ENCODE results near the gene POMGNT2.

The POMGNT2 gene

DNA sequence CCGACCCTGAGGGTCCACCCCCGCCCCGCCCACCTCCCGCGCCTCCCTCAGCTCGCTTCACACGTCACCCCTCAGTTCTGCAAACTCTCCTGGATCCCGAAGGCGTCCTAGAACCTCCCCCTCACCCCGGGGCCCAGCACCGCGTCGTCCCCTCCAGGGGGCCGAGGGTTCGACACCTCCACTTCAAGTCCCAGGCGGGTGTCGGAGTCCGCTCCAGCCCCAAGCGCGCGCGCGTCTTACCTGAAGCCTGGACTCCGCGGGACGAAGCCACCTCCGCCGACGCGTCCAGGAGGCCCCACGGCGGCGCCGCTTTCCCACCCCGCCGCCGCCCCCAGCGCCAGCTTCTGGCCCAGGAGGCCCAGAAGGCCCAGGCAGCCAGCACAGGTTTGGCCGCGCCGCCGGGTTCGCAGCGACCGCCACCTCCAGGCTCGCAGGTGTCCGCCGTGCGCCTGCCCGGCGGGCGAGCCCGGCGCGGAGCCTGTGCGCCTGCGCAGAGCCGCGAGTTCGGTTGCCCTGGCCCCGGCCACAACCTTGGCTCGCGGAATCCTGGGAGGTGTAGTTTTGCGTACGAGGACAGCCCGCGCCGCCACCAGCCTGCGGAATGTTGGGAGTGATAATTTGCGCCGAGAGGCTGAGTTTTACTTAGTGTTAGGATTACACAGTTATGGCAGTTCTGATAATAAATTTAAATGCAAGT lies at the start of gene POMGNT2:
Gene POMGNT2 (minus strand): TSS at position 484 of the 697 bp plus-strand sequence. CDS start 24,648 bp downstream, outside the sequence.
- peaks cover 4 to 6% of the 10 kb centered on the region in 2 donors for H3K4me1 ChIP-seq (ENCODE audit: control insufficient read depth in 1 of 2, insufficient read depth in 2 of 2, low read length in 2 of 2)
- H3K27ac ChIP-seq (ENCODE audit: low read length) = no peak within 1 kb of the TSS
- H3K9me3 ChIP-seq (ENCODE audit: control insufficient read depth in 1 of 2, low read length in 2 of 2) = no peaks in the 10 kb centered on the region
- H3K36me3 ChIP-seq (ENCODE audit: control insufficient read depth in 1 of 2, insufficient read depth in 2 of 2, low read length in 2 of 2) = no peaks in the 10 kb centered on the region
- peak within 1 kb of the TSS; percentile 70 to 72 for H3K4me3 ChIP-seq (ENCODE audit: low read depth in 1 of 2, low read length in 2 of 2)
- H3K27me3 ChIP-seq (ENCODE audit: low read depth, low read length) = no peaks in the 10 kb centered on the region

DNA sequence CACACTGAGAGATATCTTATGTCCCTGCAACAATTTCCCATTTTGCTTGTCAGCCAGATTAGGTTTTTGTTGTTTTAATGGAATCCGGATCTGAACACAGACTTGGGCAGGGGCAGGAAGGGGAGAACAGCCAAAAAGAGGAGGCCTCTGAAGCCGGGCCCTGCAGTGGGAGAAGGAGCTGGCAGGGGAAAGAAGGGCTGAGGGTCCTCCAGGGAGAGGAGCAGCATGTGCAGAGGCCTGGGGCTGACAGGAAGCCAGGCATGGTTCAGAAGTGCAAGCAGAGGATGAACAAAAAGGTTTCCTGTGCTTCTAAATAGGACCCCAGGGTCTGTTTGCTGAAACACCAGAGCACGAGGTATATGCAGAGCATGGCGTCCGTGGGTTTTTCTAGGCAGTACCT lies 49.1 kb upstream of the POMGNT2 start:
- no peaks in the 10 kb centered on the region for H3K27me3 ChIP-seq (ENCODE audit: low read depth, low read length)
- no peak overlapping the region for H3K4me3 ChIP-seq (ENCODE audit: low read depth in 1 of 2, low read length in 2 of 2)
- H3K9me3 ChIP-seq (ENCODE audit: control insufficient read depth in 1 of 2, low read length in 2 of 2) = no peaks in the 10 kb centered on the region
- H3K36me3 ChIP-seq (ENCODE audit: control insufficient read depth in 1 of 2, insufficient read depth in 2 of 2, low read length in 2 of 2) = no peaks in the 10 kb centered on the region
- no peak overlapping the region for H3K27ac ChIP-seq (ENCODE audit: low read length)
- H3K4me1 ChIP-seq (ENCODE audit: control insufficient read depth in 1 of 2, insufficient read depth in 2 of 2, low read length in 2 of 2) = no peaks in the 10 kb centered on the region

DNA sequence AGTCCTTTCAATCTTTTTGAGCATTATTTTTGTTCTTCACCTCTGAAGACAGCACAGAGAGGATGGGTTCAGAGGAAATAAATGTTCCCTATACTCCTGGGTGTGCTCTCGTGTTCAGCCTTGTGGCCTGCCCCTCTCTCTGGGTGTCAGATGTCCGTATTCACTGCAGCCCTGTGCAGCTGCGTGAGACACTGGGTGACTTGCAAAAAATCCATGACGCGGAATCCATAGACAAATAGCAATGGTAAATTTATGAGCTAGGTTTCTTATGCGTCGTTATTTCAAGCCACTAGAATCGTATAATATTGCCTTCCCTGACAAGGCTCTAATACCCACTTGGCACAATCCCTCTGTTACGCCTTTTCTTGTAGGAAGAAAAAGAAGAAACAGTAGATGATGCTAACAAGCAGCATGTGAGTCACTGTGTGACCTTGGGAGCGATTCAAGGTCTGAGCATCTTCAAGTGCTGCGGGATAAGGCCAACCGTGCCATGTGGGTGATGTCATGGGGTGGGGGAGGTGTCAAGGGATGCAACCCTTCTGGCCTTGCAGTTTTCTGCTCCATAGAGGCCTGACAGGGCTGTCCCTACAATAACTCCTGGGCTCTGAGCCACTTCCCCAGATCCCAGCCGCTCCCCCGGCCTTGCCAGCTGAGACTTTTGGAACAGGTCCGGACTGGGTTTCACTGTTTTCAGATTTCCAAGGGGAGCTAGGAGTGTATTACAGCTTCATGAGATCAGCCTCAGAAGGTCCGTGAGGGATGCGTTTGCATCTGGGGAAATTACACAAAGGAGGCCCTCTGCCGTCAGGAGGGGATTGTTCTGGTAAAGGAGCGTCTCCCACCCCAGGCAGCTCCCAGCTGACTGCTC lies 47.6 kb upstream of the POMGNT2 start:
- no peaks in the 10 kb centered on the region for H3K36me3 ChIP-seq (ENCODE audit: control insufficient read depth in 1 of 2, insufficient read depth in 2 of 2, low read length in 2 of 2)
- no peak overlapping the region for H3K27ac ChIP-seq (ENCODE audit: low read length)
- no peak overlapping the region for H3K4me3 ChIP-seq (ENCODE audit: low read depth in 1 of 2, low read length in 2 of 2)
- no peaks in the 10 kb centered on the region for H3K9me3 ChIP-seq (ENCODE audit: control insufficient read depth in 1 of 2, low read length in 2 of 2)
- H3K4me1 ChIP-seq (ENCODE audit: control insufficient read depth in 1 of 2, insufficient read depth in 2 of 2, low read length in 2 of 2) = no peaks in the 10 kb centered on the region
- H3K27me3 ChIP-seq (ENCODE audit: low read depth, low read length) = no peaks in the 10 kb centered on the region

DNA sequence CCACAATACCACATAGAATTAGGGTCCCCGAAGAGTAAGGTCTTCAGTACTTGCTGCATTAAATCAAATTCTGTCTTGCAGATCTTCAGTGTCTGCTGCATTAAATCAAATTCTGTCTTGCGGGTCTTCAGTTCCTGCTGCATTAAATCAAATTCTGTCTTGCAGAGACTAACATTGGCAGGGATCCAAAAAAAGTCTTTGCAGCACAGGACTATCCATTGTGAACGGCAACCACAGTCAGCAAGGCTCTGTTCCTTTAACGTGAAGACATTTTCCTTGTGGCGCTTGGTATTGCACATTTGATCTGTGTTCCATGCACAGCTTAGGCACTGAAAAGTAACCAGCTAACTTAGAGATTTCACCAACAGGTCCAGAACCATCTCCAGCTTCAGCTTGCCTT lies 46.8 kb upstream of the POMGNT2 start:
- Histone ChIP-seq H3K9me3 (ENCODE audit: control insufficient read depth in 1 of 2, low read length in 2 of 2) (no peaks in the 10 kb centered on the region), H3K36me3 (ENCODE audit: control insufficient read depth in 1 of 2, insufficient read depth in 2 of 2, low read length in 2 of 2) (no peaks in the 10 kb centered on the region), H3K27ac (ENCODE audit: low read length) (no peak overlapping the region), H3K27me3 (ENCODE audit: low read depth, low read length) (no peaks in the 10 kb centered on the region), H3K4me1 (ENCODE audit: control insufficient read depth in 1 of 2, insufficient read depth in 2 of 2, low read length in 2 of 2) (no peaks in the 10 kb centered on the region), H3K4me3 (ENCODE audit: low read depth in 1 of 2, low read length in 2 of 2) (no peak overlapping the region)

DNA sequence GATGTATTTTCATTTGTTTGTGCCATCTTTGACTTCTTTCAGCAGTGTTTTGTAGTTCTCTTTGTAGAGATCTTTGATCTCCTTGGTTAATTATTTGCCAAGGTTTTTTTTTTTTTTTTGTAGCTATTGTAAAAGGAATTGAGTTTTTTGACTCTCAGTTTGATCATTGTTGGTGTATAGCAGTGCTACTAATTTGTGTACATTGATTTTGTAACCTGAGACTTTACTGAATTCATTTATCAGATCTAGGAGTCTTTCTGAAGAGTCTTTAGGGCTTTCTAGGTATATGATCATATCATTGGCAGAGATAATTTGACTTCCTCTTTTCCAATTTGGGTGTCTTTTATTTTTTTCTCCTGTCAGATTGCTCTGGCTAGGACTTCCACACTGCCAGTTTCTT lies 42.2 kb upstream of the POMGNT2 start:
- Histone ChIP-seq H3K36me3 (ENCODE audit: control insufficient read depth in 1 of 2, insufficient read depth in 2 of 2, low read length in 2 of 2) (no peaks in the 10 kb centered on the region), H3K27me3 (ENCODE audit: low read depth, low read length) (no peaks in the 10 kb centered on the region), H3K4me3 (ENCODE audit: low read depth in 1 of 2, low read length in 2 of 2) (no peak overlapping the region), H3K4me1 (ENCODE audit: control insufficient read depth in 1 of 2, insufficient read depth in 2 of 2, low read length in 2 of 2) (no peaks in the 10 kb centered on the region), H3K27ac (ENCODE audit: low read length) (no peak overlapping the region), H3K9me3 (ENCODE audit: control insufficient read depth in 1 of 2, low read length in 2 of 2) (no peaks in the 10 kb centered on the region)

DNA sequence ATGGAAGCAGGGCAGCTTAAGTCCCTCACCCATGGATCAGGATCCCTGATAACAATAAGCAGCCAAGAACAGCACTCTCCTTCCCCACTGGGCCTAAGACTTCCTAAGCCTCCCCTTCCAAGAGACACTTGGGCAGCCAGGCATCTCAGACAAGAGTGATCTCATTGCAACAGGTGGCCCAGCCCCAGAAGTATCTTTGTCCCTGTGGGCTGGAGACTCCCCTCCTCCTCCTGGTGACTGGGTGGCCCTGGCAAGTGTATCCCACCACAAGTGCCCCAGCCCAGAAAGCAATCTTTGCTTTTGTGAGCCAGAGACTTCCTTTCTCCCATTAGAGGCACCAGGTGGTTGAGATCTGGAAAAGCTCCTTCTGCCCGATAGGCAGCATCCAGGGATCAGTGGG lies 40.7 kb upstream of the POMGNT2 start:
- no peaks in the 10 kb centered on the region for H3K9me3 ChIP-seq (ENCODE audit: control insufficient read depth in 1 of 2, low read length in 2 of 2)
- H3K27me3 ChIP-seq (ENCODE audit: low read depth, low read length) = no peaks in the 10 kb centered on the region
- H3K27ac ChIP-seq (ENCODE audit: low read length) = no peak overlapping the region
- no peaks in the 10 kb centered on the region for H3K36me3 ChIP-seq (ENCODE audit: control insufficient read depth in 1 of 2, insufficient read depth in 2 of 2, low read length in 2 of 2)
- no peaks in the 10 kb centered on the region for H3K4me1 ChIP-seq (ENCODE audit: control insufficient read depth in 1 of 2, insufficient read depth in 2 of 2, low read length in 2 of 2)
- H3K4me3 ChIP-seq (ENCODE audit: low read depth in 1 of 2, low read length in 2 of 2) = no peak overlapping the region

DNA sequence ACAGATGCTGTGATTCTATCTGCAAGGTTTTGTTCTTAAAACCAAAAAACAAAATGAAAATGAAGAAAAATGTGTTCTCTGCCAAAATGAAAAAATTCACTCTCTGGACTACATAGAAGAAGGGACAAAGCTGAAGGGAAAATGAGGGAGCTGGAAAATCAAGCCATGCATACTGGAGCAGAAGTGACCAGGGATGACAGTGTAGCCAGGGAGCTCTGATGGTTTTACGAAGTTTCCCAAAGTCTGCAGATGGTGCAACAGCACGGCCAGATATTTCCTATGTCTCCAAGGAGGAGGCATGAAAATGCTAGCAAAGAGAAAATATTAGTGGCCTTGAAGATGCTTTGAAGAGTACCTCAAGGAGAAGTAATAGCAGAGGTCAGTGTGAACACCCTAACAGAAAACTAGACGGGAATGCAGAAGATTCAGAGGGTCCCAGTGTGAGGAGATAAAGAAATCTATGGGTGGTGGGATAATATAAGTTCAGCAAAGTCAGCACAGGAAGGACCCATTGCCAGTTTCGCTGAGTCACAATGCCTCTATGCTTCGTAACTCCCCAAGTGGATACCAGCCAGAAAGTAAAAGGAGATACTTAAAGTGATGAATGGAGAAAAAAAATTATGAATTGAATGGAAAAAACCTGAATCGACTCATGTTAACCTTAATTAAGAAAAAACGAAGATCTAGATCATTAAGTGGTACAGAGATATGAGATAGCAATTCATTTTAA lies 39.0 kb upstream of the POMGNT2 start:
- Histone ChIP-seq H3K9me3 (ENCODE audit: control insufficient read depth in 1 of 2, low read length in 2 of 2) (no peaks in the 10 kb centered on the region), H3K4me3 (ENCODE audit: low read depth in 1 of 2, low read length in 2 of 2) (no peak overlapping the region), H3K36me3 (ENCODE audit: control insufficient read depth in 1 of 2, insufficient read depth in 2 of 2, low read length in 2 of 2) (no peaks in the 10 kb centered on the region), H3K27me3 (ENCODE audit: low read depth, low read length) (no peaks in the 10 kb centered on the region), H3K4me1 (ENCODE audit: control insufficient read depth in 1 of 2, insufficient read depth in 2 of 2, low read length in 2 of 2) (no peaks in the 10 kb centered on the region), H3K27ac (ENCODE audit: low read length) (no peak overlapping the region)

DNA sequence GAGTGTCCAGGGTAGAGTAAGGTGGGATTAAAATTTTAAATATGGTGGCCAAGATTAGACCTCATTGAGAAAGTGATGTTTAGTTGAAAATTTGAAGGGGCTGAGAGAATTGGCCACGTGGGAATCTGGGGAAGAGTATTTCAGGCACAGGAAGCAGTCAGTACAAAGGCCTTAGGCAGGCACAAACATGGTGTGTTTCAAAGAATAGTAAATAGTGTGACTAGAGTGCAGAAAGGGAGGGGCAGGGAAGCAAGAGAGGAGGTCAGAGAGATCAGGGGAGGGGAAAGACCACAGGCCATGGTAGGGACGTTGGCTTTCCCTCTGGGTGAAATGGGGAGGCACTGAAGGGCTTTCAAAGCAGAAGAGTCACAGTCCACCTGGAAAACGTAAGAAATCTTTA lies 36.6 kb upstream of the POMGNT2 start:
- Histone ChIP-seq H3K4me3 (ENCODE audit: low read depth in 1 of 2, low read length in 2 of 2) (no peak overlapping the region), H3K27me3 (ENCODE audit: low read depth, low read length) (no peaks in the 10 kb centered on the region), H3K27ac (ENCODE audit: low read length) (no peak overlapping the region), H3K4me1 (ENCODE audit: control insufficient read depth in 1 of 2, insufficient read depth in 2 of 2, low read length in 2 of 2) (no peaks in the 10 kb centered on the region), H3K9me3 (ENCODE audit: control insufficient read depth in 1 of 2, low read length in 2 of 2) (no peaks in the 10 kb centered on the region), H3K36me3 (ENCODE audit: control insufficient read depth in 1 of 2, insufficient read depth in 2 of 2, low read length in 2 of 2) (no peaks in the 10 kb centered on the region)

DNA sequence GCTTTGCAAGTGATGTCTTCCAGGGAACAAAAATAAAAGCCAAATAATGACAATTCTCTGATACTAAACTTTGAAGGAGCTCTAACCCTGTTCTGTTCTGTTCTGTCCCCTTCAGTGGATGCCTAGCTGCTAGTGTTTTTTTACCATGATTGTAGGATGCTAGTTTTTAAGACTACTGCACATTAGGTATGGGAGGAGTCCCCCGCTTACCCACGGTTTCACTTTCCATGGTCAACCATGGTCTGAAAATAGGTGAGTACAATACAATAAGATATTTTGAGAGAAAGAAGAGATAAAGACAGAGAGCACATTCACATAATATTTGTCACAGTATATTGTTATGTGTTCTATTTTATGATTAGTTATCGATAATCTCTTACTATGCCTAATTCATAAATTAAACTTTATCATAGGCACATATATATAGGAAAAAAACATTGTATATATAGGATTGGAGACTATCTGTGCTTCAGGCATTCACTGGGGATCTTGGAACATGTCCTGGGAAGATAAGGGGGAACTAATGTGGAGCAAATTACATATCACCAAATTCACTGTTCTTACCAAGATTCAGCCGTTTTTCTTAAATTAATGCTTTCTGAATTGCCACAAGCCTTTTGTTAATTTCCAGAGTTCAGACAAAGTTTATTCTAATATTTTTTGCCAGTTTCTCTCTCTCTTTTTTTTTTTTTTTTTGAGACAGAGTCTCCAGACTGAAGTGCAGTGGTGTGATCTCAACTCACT lies 32.8 kb upstream of the POMGNT2 start:
- Histone ChIP-seq H3K9me3 (ENCODE audit: control insufficient read depth in 1 of 2, low read length in 2 of 2) (peaks cover 0 to 5% of the 10 kb centered on the region in 2 donors), H3K27ac (ENCODE audit: low read length) (no peak overlapping the region), H3K36me3 (ENCODE audit: control insufficient read depth in 1 of 2, insufficient read depth in 2 of 2, low read length in 2 of 2) (no peaks in the 10 kb centered on the region), H3K4me3 (ENCODE audit: low read depth in 1 of 2, low read length in 2 of 2) (no peak overlapping the region), H3K27me3 (ENCODE audit: low read depth, low read length) (no peaks in the 10 kb centered on the region), H3K4me1 (ENCODE audit: control insufficient read depth in 1 of 2, insufficient read depth in 2 of 2, low read length in 2 of 2) (no peaks in the 10 kb centered on the region)

DNA sequence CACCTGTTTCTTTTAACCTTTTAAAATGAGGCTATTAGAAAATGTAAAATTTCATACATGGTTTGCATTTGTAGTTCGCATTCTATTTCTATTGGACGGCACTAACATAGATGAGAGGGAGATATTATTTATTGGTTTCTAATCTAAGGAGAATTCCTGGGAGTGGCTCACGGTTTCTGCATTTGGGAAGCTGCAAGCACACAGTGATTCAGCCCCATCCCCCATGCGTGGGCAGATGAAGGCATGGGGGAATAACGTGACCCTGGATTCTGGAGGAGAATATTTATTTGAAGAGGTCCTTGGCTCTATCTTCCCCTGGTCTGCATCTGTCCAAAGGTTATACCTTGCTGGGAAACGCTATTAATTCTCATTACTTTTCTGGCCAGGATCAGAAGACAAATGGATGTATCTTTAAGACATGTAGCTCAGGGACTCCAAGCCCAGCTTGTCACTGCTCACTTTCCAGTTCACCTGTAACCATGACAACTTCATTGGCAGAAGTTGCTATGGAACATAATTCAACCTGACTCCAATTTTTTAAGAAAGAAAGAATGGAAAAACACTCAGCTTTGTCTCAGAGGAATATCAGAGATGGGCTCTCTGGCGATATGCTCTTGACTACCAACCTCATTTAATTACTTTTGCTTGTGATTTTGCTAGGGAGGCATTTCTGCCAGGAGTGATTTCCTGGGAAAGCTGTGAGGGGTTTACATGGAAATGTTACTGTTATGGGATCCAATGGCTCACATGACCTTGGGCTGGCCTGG lies 27.2 kb upstream of the POMGNT2 start:
- Histone ChIP-seq H3K9me3 (ENCODE audit: control insufficient read depth in 1 of 2, low read length in 2 of 2) (peaks cover 0 to 5% of the 10 kb centered on the region in 2 donors), H3K27ac (ENCODE audit: low read length) (no peak overlapping the region), H3K27me3 (ENCODE audit: low read depth, low read length) (no peaks in the 10 kb centered on the region), H3K4me3 (ENCODE audit: low read depth in 1 of 2, low read length in 2 of 2) (no peak overlapping the region), H3K36me3 (ENCODE audit: control insufficient read depth in 1 of 2, insufficient read depth in 2 of 2, low read length in 2 of 2) (no peaks in the 10 kb centered on the region), H3K4me1 (ENCODE audit: control insufficient read depth in 1 of 2, insufficient read depth in 2 of 2, low read length in 2 of 2) (no peaks in the 10 kb centered on the region)

Data from muscle layer of duodenum (tissue), 2 donors.